SU-DHL-6 (cell line): ENCODE measurements around the gene KMT2A.

Source experiments
- EZH2phosphoT487 ChIP-seq: fragments of 200-600 bp; sonication (generic), shearing (Covaris generic); conservative IDR thresholded peaks from 2 replicates; pipeline ENCODE4 v1.6.1; 2018; ENCODE audit warnings: mild to moderate bottlenecking, antibody characterized with exemption, low read length, moderate library complexity, mixed read lengths
- TF ChIP-seq, protein P1 (sequence below): fragments of 200-600 bp; sonication (generic); IDR thresholded peaks from one replicate; pipeline ENCODE4 v1.5.1; 2017; ENCODE audit warnings: antibody characterized with exemption, mild to moderate bottlenecking, low read length, moderate library complexity; ENCODE audit not compliant: insufficient read depth, poor library complexity, severe bottlenecking

DNA sequence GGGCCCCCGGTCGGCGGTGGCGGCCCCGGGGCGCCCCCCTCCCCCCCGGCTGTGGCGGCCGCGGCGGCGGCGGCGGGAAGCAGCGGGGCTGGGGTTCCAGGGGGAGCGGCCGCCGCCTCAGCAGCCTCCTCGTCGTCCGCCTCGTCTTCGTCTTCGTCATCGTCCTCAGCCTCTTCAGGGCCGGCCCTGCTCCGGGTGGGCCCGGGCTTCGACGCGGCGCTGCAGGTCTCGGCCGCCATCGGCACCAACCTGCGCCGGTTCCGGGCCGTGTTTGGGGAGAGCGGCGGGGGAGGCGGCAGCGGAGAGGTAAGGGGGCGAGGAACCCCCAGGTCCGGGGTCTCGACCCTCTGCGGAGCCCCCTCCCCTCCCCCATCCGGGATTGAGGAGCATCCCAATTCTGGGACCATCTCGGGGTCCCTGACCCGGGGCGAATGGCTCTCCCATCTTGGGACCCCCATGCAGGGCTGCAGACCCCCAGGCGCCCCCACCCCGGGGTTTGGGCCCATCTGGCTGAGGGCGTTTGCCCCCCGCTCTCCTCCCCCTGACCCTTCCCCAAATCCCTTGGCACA is 431 bp downstream of the KMT2A start:
- TF ChIP-seq, protein P1, sequence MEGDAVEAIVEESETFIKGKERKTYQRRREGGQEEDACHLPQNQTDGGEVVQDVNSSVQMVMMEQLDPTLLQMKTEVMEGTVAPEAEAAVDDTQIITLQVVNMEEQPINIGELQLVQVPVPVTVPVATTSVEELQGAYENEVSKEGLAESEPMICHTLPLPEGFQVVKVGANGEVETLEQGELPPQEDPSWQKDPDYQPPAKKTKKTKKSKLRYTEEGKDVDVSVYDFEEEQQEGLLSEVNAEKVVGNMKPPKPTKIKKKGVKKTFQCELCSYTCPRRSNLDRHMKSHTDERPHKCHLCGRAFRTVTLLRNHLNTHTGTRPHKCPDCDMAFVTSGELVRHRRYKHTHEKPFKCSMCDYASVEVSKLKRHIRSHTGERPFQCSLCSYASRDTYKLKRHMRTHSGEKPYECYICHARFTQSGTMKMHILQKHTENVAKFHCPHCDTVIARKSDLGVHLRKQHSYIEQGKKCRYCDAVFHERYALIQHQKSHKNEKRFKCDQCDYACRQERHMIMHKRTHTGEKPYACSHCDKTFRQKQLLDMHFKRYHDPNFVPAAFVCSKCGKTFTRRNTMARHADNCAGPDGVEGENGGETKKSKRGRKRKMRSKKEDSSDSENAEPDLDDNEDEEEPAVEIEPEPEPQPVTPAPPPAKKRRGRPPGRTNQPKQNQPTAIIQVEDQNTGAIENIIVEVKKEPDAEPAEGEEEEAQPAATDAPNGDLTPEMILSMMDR: no peak
- TF ChIP-seq EZH2phosphoT487: no peak
